Immature natural killer cell (primary cell): Measurements from ENCODE around the gene BAZ1B. TPM values are rescaled to one million over a fixed set of nuclear protein-coding genes. Genes with fewer than 3 reads are reported as not detected.
"Not testable (repeated sequence)": the region's sequence is repeated elsewhere in the genome, so short reads cannot be mapped to it uniquely, and the experiment has no call there.

ENCODE experiments used
- DNase-seq, 3 donors: peaks; one replicate each; pipeline ENCODE4 v3.0.0; 2022; ENCODE audit warnings: mixed read lengths in 1 of 3
- H3K27ac Mint-ChIP-seq, 6 donors: one replicate each; pipeline ENCODE4 v1.8.0; 2020; ENCODE audit warnings: mixed read lengths in 6 of 6, mild to moderate bottlenecking in 5 of 6, inconsistent platforms in 4 of 6, moderate library complexity in 3 of 6
- H3K27me3 Mint-ChIP-seq, 3 donors: one replicate each; pipeline ENCODE4 v1.8.0; 2020 to 2021; ENCODE audit warnings: low read depth in 3 of 3, mild to moderate bottlenecking in 3 of 3, mixed read lengths in 3 of 3, moderate library complexity in 3 of 3, inconsistent platforms in 1 of 3
- H3K36me3 Mint-ChIP-seq, 3 donors: one replicate each; pipeline ENCODE4 v1.8.0; 2020; ENCODE audit warnings: mixed read lengths in 3 of 3, inconsistent platforms in 2 of 3, mild to moderate bottlenecking in 2 of 3
- H3K4me1 Mint-ChIP-seq, 2 donors: one replicate each; pipeline ENCODE4 v1.8.0; 2020; ENCODE audit warnings: inconsistent platforms in 2 of 2, mild to moderate bottlenecking in 2 of 2, mixed read lengths in 2 of 2, moderate library complexity in 1 of 2
- H3K4me3 Mint-ChIP-seq, 5 donors: one replicate each; pipeline ENCODE4 v1.8.0; 2020; ENCODE audit warnings: mild to moderate bottlenecking in 5 of 5, mixed read lengths in 5 of 5, inconsistent platforms in 3 of 5, moderate library complexity in 3 of 5
- H3K9me3 Mint-ChIP-seq, 6 donors: one replicate each; pipeline ENCODE4 v1.8.0; 2020; ENCODE audit warnings: mild to moderate bottlenecking in 6 of 6, mixed read lengths in 6 of 6, inconsistent platforms in 4 of 6, moderate library complexity in 3 of 6
- polyA plus RNA-seq, 3 donors: library from polyadenylated mRNA; unstranded; fragments of 300-500 nt; fragmentation: Illumina TruSeq; gene quantifications; one replicate each; pipeline ENCODE4 v1.2.3, GENCODE V29; 2021

Gene BAZ1B
- polyA plus RNA-seq, 3 donors from 2014 or later, result 3.6 to 23.4 (median 7.4) TPM

- not testable (repeated sequence) for H3K9me3 Mint-ChIP-seq, H3K27ac Mint-ChIP-seq, H3K27me3 Mint-ChIP-seq, H3K4me3 Mint-ChIP-seq, DNase-seq, H3K4me1 Mint-ChIP-seq, H3K36me3 Mint-ChIP-seq
These were observed 111.5 kb downstream of the BAZ1B start for GRCh38 chr7:73410541-73411131.

GRCh38 chr7:73404860-73405259 is 117.2 kb downstream of the BAZ1B start:
- not testable (repeated sequence) for DNase-seq, H3K36me3 Mint-ChIP-seq, H3K4me3 Mint-ChIP-seq, H3K27ac Mint-ChIP-seq, H3K27me3 Mint-ChIP-seq, H3K9me3 Mint-ChIP-seq, H3K4me1 Mint-ChIP-seq

- not testable (repeated sequence) for H3K36me3 Mint-ChIP-seq, H3K27me3 Mint-ChIP-seq, H3K4me1 Mint-ChIP-seq, H3K9me3 Mint-ChIP-seq
- Mint-ChIP-seq H3K27ac (peak overlapping the region in 5 of 6 donors; percentile 0 to 87 (median 78)), H3K4me3 (peak overlapping the region; percentile 71 to 82 (median 80))
- peak; percentile 69 to 81 (median 76) for DNase-seq
These were observed 122.7 kb downstream of the BAZ1B start for GRCh38 chr7:73399185-73400050.

- no peaks in the 10 kb centered on the region for H3K36me3 Mint-ChIP-seq
- no peak overlapping the region for H3K4me3 Mint-ChIP-seq
- peaks cover 2 to 11% (median 5%) of the 10 kb centered on the region in 3 donors for H3K27me3 Mint-ChIP-seq
- no peaks in the 10 kb centered on the region for H3K9me3 Mint-ChIP-seq
- no peak for DNase-seq
- peaks cover 4 to 10% of the 10 kb centered on the region in 2 donors for H3K4me1 Mint-ChIP-seq
- H3K27ac Mint-ChIP-seq, result no peak overlapping the region
These were observed 124.4 kb downstream of the BAZ1B start for GRCh38 chr7:73397521-73398281.

- no peak overlapping the region for H3K27ac Mint-ChIP-seq
These were observed 126.3 kb downstream of the BAZ1B start for GRCh38 chr7:73395538-73396503.

GRCh38 chr7:73394422-73394821 is 127.7 kb downstream of the BAZ1B start:
- peaks cover 3 to 4% of the 10 kb centered on the region in 2 donors for H3K4me1 Mint-ChIP-seq
- H3K36me3 Mint-ChIP-seq, result peaks cover 0 to 6% (median 0%) of the 10 kb centered on the region in 3 donors
- H3K27me3 Mint-ChIP-seq, result peaks cover 6 to 12% (median 7%) of the 10 kb centered on the region in 3 donors
- no peak overlapping the region for H3K4me3 Mint-ChIP-seq
- H3K27ac Mint-ChIP-seq, result no peak overlapping the region
- peaks cover 0 to 8% (median 3%) of the 10 kb centered on the region in 6 donors for H3K9me3 Mint-ChIP-seq
- no peak for DNase-seq

More at GRCh38 chr7:73395538-73396503, 126.3 kb downstream of the BAZ1B start:
- H3K27me3 Mint-ChIP-seq, result peaks cover 6 to 14% (median 7%) of the 10 kb centered on the region in 3 donors
- peaks cover 0 to 2% (median 0%) of the 10 kb centered on the region in 6 donors for H3K9me3 Mint-ChIP-seq
- no peak for DNase-seq
- no peak overlapping the region for H3K4me3 Mint-ChIP-seq
- no peaks in the 10 kb centered on the region for H3K36me3 Mint-ChIP-seq
- H3K4me1 Mint-ChIP-seq, result peaks cover 4 to 10% of the 10 kb centered on the region in 2 donors

- Mint-ChIP-seq H3K27ac (no peak overlapping the region), H3K27me3 (peaks cover 8 to 13% (median 11%) of the 10 kb centered on the region in 3 donors), H3K4me1 (no peaks in the 10 kb centered on the region), H3K36me3 (peaks cover 3 to 19% (median 5%) of the 10 kb centered on the region in 3 donors), H3K9me3 (peaks cover 16 to 37% (median 28%) of the 10 kb centered on the region in 6 donors), H3K4me3 (no peak overlapping the region)
- no peak for DNase-seq
These were observed 130.7 kb downstream of the BAZ1B start for GRCh38 chr7:73391396-73391795.

Other genes with a start within 250 kb of the BAZ1B start
- 10 to 100 TPM; 32.0 to 41.1 (median 32.6) TPM for gene NSUN5, start 213.5 kb downstream of the BAZ1B start, polyA plus RNA-seq
- gene TRIM50, start 194.2 kb downstream of the BAZ1B start, polyA plus RNA-seq, result not detected
- not detected for gene FKBP6, start 194.1 kb downstream of the BAZ1B start, polyA plus RNA-seq
- gene FZD9, start 88.5 kb downstream of the BAZ1B start, polyA plus RNA-seq, result under 1 TPM in 1 of 3 donors, not detected in 2; 0.37 TPM
- 100 to 1,000 TPM in 1 of 3 donors, 10 to 100 TPM in 2; 89.1 to 103 (median 95.5) TPM for gene BCL7B, start 35.4 kb upstream of the BAZ1B start, polyA plus RNA-seq
- 10 to 100 TPM; 19.3 to 32.4 (median 21.7) TPM for gene TBL2, start 56.3 kb upstream of the BAZ1B start, polyA plus RNA-seq
- not detected for gene MLXIPL, start 102.2 kb upstream of the BAZ1B start, polyA plus RNA-seq
- gene VPS37D, start 145.5 kb upstream of the BAZ1B start, polyA plus RNA-seq, result under 1 TPM in 1 of 3 donors, not detected in 2; 0.39 TPM
- 1 to 10 TPM; 3.3 to 8.8 (median 7.3) TPM for gene DNAJC30, start 161.2 kb upstream of the BAZ1B start, polyA plus RNA-seq
- gene BUD23, start 161.3 kb upstream of the BAZ1B start, polyA plus RNA-seq, result 100 to 1,000 TPM; 121 to 208 (median 122) TPM
- 1 to 10 TPM; 2.1 to 5.3 (median 4.0) TPM for gene STX1A, start 197.4 kb upstream of the BAZ1B start, polyA plus RNA-seq
- gene ABHD11, start 216.5 kb upstream of the BAZ1B start, polyA plus RNA-seq, result 10 to 100 TPM; 12.7 to 19.4 (median 16.5) TPM
- not detected for gene CLDN3, start 248.0 kb upstream of the BAZ1B start, polyA plus RNA-seq